DND-41 (cell line): ENCODE results near the gene SRGAP2C.
"Not testable (repeated sequence)": the region's sequence is repeated elsewhere in the genome, so short reads cannot be mapped to it uniquely, and the experiment has no call there.

Source experiments
- ATAC-seq: fragments of 200-7000 bp; cut with Tn5 transposase; 3 replicates; pipeline ENCODE4 v1.9.1; 2021; ENCODE audit warnings: low read depth; ENCODE audit not compliant: insufficient read depth
- DNase-seq: peaks from one replicate; pipeline ENCODE4 v3.0.0-alpha.2; 2020
- H2AFZ ChIP-seq: 2 replicates; pipeline ENCODE4 v1.6.0; 2012; ENCODE audit warnings: low read depth, low read length
- H3K27ac ChIP-seq: 2 replicates; pipeline ENCODE4 v1.5.1; 2012; ENCODE audit warnings: low read length, inconsistent platforms
- H3K27me3 ChIP-seq: fragments of 200-600 bp; sonication (generic); 2 replicates; pipeline ENCODE4 v1.6.0; 2012; ENCODE audit warnings: low read length, mild to moderate bottlenecking, inconsistent platforms; ENCODE audit not compliant: insufficient read depth, poor library complexity
- H3K36me3 ChIP-seq: 2 replicates; pipeline ENCODE4 v1.5.1; 2012; ENCODE audit warnings: low read length, inconsistent platforms; ENCODE audit not compliant: insufficient read depth
- H3K4me1 ChIP-seq: 2 replicates; pipeline ENCODE4 v1.5.1; 2012; ENCODE audit warnings: mild to moderate bottlenecking, low read length; ENCODE audit not compliant: insufficient read depth
- H3K4me2 ChIP-seq: 2 replicates; pipeline ENCODE4 v1.6.0; 2012; ENCODE audit warnings: mild to moderate bottlenecking, moderate library complexity, low read length, inconsistent platforms; ENCODE audit not compliant: insufficient read depth
- H3K4me3 ChIP-seq, 2 experiments: fragments of 200-600 bp in 1 of 2; shearing (Covaris generic) in 1 of 2; 2 replicates each; pipeline ENCODE4 v1.5.1; 2012 to 2016; ENCODE audit warnings: inconsistent platforms in 2 of 2, low read length in 2 of 2, mild to moderate bottlenecking in 2 of 2, low read depth in 1 of 2, moderate library complexity in 1 of 2
- H3K79me2 ChIP-seq: 2 replicates; pipeline ENCODE4 v1.6.0; 2012; ENCODE audit warnings: low read length, inconsistent platforms; ENCODE audit not compliant: insufficient read depth
- H3K9ac ChIP-seq: 2 replicates; pipeline ENCODE4 v1.6.0; 2012; ENCODE audit warnings: low read depth, mild to moderate bottlenecking, inconsistent platforms, low read length, moderate library complexity
- H3K9me3 ChIP-seq: 2 replicates; pipeline ENCODE4 v1.5.1; 2012; ENCODE audit warnings: low read length, moderate library complexity, mild to moderate bottlenecking, inconsistent platforms; ENCODE audit not compliant: insufficient read depth, severe bottlenecking
- H4K20me1 ChIP-seq: 2 replicates; pipeline ENCODE4 v1.6.0; 2012; ENCODE audit warnings: low read length; ENCODE audit not compliant: insufficient read depth

Gene SRGAP2C

DNA sequence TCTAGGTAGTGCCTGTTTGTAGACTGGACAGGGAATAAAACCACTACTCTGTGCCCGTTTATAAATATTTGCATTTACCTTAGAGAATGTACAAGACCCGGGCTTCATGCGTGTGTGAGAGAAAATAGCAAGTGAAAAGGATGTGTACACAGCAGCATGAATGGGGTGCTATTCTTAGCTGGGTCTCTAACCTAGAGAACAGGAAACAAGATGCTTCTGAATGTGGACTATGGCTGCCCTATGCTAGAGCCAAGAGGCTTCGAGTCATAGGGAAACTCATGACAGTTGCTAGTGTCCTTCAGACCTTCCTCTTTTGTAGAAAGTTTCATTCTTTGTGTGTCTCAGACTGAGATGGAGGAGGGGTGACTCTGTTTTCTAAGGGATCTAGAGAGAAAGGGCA is 39.9 kb downstream of the SRGAP2C start:
- not testable (repeated sequence) for H3K9me3 ChIP-seq, H3K4me3 ChIP-seq, H3K36me3 ChIP-seq, H3K27me3 ChIP-seq, DNase-seq, H4K20me1 ChIP-seq, H2AFZ ChIP-seq, H3K9ac ChIP-seq, H3K79me2 ChIP-seq, H3K4me1 ChIP-seq, H3K4me2 ChIP-seq, H3K27ac ChIP-seq
- ATAC-seq, result peak; percentile 40; the same call in 1 of the 3 replicates

DNA sequence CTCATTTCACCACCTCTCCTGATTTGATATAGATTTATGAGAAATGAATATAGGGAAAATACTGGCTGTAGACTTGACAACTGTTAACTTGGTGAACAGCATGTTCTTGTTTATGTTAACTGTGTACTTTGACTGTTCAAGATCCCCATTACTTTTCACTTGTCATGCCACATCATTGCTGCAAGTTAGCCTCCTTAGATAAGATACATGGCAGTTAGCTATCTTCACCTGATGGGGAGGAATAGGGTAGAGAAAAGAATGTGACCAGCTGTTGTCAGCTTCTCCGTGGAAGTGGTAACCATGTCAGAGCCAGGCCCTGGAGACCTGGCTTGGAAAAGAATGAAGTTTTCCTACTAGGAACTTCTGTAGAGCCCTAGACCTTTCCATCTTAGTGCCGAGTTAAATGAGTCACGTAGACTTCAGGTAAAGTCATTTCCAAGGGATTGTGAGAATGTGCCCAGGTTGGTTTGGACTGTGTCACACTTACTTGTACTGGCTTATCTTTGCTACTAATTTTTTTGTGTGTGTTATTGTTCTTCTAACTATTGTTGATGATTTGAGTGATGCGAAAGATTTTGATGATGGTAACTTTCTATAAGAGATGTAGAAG is 41.6 kb downstream of the SRGAP2C start:
- H4K20me1 ChIP-seq, H3K27ac ChIP-seq, H3K4me2 ChIP-seq, H3K4me3 ChIP-seq, H3K79me2 ChIP-seq, H3K4me1 ChIP-seq, ATAC-seq, H3K36me3 ChIP-seq, DNase-seq, H2AFZ ChIP-seq, H3K9me3 ChIP-seq, H3K27me3 ChIP-seq, H3K9ac ChIP-seq: not testable (repeated sequence)

DNA sequence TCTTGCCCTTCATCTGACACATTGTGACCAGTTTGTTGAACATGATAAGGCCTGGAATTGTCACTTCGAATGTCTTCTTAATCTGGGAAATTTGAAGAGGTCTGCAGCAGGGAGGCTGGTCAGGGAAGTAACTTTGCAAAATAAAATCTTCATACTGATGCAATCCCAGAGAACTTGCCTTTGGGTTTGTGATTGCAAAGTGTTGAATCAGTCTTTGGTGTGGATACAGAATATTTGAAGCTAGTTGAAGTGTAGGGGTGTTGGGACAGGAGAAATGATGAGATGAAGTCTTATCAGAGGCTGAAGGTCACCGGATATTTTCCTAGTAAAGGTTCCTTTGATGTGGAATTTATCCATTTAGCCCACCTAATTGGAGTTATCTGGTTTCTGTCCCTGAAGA is 42.1 kb downstream of the SRGAP2C start:
- not testable (repeated sequence) for ATAC-seq, H3K4me2 ChIP-seq, H3K4me1 ChIP-seq

GRCh38 chr1:121227544-121228330 is 43.0 kb downstream of the SRGAP2C start:
- not testable (repeated sequence) for H3K4me2 ChIP-seq, H4K20me1 ChIP-seq, DNase-seq, H3K27ac ChIP-seq, H3K27me3 ChIP-seq, H3K9me3 ChIP-seq, H3K4me3 ChIP-seq, ATAC-seq, H3K9ac ChIP-seq, H3K79me2 ChIP-seq, H3K4me1 ChIP-seq, H3K36me3 ChIP-seq, H2AFZ ChIP-seq

More for the DNA sequence above, 42.1 kb downstream of the SRGAP2C start:
- H3K36me3 ChIP-seq, H3K9me3 ChIP-seq, H3K4me3 ChIP-seq, H3K27ac ChIP-seq, H2AFZ ChIP-seq, H3K9ac ChIP-seq, H3K79me2 ChIP-seq, H3K27me3 ChIP-seq, H4K20me1 ChIP-seq, DNase-seq: not testable (repeated sequence)

DNA sequence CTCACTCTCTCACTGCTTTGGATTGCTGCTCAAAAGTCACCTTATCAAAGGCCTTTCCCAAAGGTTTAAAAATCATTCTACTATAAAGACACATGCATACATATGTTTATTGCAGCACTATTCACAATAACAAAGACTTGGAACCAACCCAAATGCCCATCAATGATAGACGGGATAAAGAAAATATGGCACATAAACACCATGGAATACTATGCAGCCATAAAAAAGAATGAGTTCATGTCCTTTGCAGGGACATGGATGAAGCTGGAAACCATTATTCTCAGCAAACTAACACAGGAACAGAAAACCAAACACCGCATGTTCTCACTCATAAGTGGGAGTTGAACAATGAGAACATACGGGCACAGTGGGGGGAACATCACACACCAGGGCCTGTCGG is 45.9 kb downstream of the SRGAP2C start:
- not testable (repeated sequence) for H3K4me1 ChIP-seq, H3K79me2 ChIP-seq, H4K20me1 ChIP-seq, H3K36me3 ChIP-seq, ATAC-seq, H3K4me3 ChIP-seq, H3K27ac ChIP-seq, H3K4me2 ChIP-seq, H3K9ac ChIP-seq, DNase-seq, H3K9me3 ChIP-seq, H3K27me3 ChIP-seq, H2AFZ ChIP-seq

DNA sequence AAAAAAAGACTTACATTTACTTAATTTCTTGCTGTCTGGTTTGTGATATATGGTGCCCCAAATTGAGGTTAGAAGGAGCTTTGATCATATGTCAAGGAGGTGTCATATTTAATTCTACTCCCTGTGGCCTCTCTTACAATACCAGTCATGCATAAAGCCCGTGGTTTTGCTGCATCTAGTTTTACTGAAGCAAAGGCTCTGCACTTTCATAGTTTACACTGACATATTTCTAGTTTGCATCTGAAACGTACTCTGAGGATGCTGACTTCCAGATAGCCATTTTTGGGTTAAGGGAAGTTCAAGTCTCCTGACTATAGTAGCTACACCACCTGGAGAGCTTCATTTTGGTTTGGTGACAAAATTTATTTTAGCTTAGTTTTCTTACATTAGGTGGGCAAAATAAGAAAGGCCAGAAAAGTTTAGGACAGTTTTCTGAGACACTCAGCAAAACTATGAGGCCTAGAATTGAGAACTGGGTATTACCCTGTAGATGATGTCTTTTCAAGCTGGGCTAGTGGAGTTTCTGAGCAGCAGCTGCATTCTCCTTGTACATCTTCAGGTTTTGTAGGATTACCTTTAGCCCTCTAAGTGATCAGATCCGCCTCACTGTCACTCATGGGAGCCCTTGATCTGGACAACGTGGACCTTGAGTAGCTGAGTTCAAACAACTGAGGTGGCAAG is 47.8 kb downstream of the SRGAP2C start:
- not testable (repeated sequence) for DNase-seq, H2AFZ ChIP-seq, H4K20me1 ChIP-seq, H3K4me3 ChIP-seq, H3K79me2 ChIP-seq, H3K27ac ChIP-seq, H3K9me3 ChIP-seq, H3K27me3 ChIP-seq, H3K4me2 ChIP-seq, H3K4me1 ChIP-seq, H3K9ac ChIP-seq, H3K36me3 ChIP-seq
- ATAC-seq, result peak; percentile 41; the same call in 2 of the 3 replicates

DNA sequence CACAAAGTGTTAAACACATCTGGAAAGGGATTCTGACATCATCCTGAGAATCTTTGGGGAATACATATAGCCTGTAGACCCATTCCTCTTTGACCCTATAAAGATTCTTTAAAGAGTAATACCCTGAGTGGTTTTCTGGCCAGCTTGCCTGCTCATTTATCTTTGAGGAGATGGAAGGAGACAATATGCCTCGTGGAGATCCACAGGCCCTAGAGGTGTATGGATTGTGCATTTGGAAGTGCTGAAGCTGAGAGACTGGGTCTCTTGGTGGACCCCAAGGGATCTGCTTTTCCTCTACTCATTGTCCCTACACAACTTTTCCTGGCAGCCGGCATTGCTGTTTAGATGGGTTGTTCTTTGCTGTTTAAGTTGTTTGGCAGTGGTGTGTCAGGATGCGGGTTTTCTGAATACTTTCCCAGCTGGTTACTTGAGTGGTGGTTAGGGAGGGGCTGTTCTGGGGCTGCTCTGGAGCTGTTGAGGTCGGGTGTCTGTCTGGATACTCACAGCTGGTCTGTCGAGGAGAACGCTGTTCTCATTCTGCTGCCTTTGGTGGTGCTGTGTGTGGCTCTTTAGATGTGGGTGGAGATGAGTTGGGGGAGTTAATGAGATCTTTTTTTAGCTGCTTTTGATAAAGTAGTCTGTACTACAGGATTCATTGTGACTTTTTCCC is 49.5 kb downstream of the SRGAP2C start:
- not testable (repeated sequence) for H2AFZ ChIP-seq, H3K9ac ChIP-seq, H3K36me3 ChIP-seq, H3K9me3 ChIP-seq, H3K27me3 ChIP-seq, H4K20me1 ChIP-seq, H3K4me1 ChIP-seq, DNase-seq, H3K4me3 ChIP-seq, H3K79me2 ChIP-seq, H3K27ac ChIP-seq
- ATAC-seq, result peak; percentile 87
- peak overlapping the region; percentile 22; the same call in 1 of the 2 replicates for H3K4me2 ChIP-seq
